Stimulated activated CD4-positive, alpha-beta T cell treated with anti-CD3 and anti-CD28 coated beads, Interleukin-2, amount 100 ng/mL, for 4 hours (primary cell): ENCODE measurements around the gene RBM23.

Experiments
- DNase-seq: peaks from one replicate; pipeline ENCODE4 v3.0.0-alpha.2; 2020; ENCODE audit warnings: low read depth

RBM23 gene

DNA sequence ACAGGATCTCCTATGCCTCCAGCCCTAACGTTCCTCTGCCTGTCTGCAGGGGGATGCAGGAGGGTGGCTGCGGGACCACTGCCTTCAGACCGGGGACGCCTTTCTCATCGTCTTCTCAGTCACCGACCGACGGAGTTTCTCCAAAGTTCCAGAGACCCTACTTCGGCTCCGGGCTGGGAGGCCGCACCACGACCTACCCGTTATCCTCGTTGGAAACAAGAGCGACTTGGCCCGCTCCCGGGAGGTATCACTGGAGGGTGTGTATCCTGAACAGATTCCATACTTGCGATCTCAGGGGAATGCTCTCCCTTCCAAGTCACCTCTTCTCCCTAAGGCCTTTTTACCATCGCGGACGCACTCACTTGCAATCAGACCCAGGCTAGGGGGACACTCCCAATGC lies 33.0 kb downstream of the RBM23 start:
- no peak for DNase-seq

DNA sequence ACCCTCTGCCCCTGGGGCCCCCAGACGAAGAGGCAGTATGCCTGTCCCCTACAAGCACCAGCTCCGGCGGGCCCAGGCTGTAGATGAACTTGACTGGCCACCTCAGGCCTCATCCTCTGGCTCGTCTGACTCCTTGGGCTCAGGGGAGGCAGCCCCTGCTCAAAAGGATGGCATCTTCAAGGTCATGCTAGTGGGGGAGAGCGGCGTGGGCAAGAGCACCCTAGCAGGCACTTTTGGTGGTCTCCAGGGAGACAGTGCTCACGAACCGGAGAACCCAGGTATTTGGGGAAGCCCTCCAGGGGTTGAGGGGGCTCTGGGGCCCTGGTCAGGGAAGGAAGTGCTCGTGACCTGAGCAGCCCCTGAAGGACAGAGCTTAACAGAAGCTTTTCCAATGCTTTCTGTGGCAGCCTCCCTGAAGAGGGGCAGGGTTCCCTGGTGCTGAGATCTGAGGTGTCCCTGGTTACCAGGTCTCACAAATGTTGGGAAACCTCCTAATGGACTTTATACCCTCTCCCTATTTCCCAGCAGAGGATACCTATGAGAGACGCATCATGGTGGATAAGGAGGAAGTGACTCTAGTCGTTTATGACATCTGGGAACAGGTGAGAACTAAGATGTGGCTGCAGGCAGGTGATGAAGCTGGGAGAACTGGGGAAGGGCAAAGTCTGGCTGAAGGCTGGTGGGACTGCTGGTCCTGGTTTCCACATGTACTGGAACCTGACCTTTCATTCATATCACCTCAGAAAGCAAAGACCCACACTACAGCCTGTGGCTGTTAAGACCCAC lies 34.0 kb downstream of the RBM23 start:
- DNase-seq = no peak

DNA sequence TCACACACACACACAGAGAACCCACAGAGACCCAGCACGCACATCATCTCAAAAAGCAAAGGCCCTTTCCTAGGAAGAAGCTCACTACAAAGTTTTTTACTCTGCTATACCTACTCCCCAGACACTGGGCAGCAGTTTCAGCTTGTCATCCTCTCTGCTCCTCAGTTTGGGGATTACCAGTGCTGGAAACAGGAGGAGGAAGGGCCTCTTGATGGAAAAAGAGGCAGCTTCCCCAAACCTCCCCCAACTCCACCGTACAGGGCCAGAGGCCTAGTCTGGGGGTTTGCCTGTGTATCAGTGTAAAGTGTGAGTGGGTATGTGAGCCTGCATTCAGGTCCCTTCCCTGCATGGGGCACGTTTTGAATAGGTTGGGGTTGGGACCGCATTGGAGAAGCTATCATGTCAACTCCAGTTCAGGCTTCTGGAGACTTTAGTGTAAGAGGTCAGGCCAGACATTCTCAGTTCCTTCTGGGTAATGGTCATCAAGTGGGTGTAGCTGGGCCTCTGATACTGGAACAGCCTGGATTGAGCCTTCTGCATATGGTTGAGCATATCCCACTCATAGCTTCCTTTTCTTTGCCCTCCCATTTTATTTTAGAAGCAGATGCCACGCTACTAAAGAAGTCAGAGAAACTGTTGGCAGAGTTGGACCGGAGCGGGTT lies 34.7 kb downstream of the RBM23 start:
- DNase-seq = no peak

DNA sequence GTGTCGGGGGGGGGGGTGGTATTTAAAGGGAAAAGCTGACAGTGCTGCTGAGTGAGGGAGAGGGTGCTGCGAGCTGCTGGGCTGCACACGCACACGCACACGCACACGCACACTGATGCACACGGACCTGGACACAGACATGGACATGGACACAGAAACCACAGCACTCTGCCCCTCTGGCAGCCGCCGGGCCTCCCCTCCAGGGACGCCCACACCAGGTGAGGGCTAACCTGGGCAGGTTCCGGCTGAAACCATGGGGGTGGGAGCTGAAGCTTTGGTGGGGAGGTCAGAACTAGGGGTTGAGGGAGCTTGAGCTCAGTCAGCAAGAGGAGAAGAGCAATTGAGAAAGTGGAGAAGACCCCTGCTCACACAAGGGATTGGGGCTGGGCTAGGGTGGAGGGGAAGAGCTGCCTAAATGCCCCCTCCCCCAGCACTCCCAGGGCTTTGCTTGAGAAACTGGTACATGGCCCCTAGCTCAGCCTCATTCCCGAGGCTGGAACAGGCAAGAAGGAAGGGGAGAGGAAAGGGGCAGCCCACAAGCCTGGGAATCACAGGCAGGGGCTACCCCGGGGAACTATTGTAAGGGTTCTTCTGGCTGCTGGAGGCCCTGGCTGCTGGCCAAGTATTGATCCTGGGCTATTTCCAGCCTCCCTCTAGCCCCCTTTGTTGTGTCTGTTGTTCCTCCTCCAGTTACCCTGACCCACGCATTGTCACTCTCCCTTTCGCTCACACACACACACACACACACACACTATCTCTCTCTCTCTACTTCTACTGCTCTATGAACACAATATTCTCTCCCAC lies 35.6 kb downstream of the RBM23 start, which contains the start of gene REM2:
Gene REM2, plus strand, starts transcription at position 50 of the 804 bp plus-strand sequence. Its CDS starts 66 bp downstream, at position 116.
- DNase-seq = no peak

DNA sequence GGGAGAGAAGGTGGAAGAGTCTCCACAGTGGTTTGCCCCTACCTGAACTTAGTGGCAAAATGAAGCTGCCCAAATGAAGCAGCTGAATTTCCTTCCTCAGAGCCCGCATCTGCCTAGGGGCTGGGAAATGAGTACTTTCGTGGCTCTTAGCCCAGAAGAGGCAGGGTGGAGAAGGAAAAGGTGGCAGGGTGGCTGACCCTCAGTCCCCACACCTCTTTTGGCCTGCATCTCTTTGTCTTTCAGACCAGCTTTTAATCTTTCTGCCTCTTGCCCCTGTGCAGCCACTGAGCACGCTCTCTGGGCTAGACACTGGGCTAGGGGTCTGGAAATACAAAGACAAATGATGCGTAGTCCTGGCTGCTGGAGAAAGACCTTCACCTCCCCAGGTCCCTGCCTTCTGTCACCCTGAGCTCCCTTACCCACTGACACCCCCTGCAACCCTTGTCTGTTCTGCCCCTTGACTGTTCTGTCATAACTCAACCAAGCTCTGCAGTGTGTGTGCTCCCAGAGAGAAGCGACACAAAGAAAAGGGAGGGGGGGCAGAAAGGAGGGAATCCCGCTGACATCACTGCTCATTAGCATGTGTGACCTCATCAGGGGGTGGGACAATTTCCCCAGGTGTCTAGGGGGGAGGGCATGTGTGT lies 36.3 kb downstream of the RBM23 start:
- DNase-seq = peak; percentile 70

DNA sequence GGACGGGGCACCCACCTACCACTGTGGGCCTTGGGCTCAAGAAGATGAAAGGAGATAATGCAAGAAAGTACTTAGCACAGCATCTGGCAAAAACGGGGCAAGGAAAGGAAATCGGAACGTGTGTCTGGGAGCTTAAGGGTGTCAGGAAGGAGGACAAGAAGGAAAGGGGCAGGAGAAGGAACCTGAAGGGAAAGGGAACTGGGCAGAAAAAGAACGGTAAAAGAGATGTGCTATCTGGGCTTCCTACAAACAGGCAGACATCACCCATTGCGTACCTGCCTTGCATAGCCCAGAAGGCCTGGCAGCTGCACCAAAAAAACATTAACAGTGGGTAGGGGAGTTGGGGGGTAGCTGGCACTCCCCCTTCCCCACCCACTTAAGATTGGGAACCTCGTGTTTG lies 36.9 kb downstream of the RBM23 start:
- no peak for DNase-seq

DNA sequence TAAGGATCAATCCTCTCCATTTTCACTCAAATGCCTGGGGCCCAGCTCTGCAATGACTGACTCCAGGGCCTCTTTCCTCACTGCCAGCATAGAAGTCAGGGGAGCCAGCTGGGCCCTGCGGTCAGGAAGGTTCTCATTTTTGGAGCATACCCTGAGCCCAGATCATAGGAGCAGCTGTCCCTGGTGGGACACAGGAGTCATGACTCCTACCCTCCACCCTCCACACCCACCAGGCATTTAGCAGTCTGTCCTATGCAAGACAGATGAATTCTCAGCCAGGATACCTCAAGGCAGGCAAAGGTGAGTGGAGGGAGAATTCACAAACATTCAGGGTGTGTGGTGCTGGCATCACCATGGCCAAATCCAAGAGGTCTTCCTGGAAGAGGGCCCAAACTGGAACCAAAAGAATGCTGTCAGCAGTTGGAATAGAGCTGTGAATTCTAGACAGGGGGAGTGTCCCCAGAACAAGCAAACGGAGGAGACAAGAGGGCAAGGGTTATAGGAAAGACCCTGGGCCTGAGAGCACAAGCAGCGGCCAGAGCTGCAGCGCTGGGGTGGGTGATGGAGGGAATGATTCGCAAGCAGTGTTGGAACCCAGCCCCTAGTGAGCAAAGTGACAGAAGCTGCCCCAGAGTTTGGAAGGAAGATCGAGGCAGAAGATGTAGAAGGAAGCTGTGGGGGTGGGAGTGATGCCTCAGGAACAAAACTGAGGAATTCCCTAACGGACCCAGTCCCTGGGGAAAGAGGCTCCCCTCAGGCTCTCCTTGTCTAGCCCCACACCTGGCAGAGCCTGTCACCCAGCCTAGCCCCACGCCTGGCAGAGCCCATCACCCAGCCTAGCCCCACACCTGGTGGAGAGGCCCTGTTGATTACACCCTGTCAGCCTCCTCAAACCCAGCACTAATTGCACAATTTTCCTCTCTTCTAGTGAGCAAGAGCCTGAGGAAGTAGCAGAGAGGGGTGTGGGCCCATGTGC lies 40.4 kb downstream of the RBM23 start:
- DNase-seq = no peak

DNA sequence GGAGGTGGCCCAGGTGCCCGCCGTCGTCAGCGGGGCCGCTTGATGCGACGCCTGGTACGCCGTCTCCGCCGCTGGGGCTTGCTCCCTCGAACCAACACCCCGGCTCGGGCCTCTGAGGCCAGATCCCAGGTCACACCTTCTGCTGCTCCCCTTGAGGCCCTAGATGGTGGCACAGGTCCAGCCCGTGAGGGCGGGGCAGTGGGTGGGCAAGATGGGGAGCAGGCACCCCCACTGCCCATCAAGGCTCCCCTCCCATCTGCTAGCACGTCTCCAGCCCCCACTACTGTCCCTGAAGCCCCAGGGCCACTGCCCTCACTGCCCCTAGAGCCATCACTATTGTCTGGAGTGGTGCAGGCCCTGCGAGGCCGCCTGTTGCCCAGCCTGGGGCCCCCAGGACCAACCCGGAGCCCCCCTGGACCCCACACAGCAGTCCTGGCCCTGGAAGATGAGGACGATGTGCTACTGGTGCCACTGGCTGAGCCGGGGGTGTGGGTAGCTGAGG lies 41.9 kb downstream of the RBM23 start:
- no peak for DNase-seq

DNA sequence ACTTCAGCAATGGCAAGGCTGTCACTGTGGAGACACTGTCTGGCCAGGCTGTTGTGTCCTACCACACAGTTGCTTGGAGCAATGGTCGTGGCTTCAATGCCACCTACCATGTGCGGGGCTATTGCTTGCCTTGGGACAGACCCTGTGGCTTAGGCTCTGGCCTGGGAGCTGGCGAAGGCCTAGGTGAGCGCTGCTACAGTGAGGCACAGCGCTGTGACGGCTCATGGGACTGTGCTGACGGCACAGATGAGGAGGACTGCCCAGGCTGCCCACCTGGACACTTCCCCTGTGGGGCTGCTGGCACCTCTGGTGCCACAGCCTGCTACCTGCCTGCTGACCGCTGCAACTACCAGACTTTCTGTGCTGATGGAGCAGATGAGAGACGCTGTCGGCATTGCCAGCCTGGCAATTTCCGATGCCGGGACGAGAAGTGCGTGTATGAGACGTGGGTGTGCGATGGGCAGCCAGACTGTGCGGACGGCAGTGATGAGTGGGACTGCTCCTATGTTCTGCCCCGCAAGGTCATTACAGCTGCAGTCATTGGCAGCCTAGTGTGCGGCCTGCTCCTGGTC lies 43.1 kb downstream of the RBM23 start:
- DNase-seq = no peak

DNA sequence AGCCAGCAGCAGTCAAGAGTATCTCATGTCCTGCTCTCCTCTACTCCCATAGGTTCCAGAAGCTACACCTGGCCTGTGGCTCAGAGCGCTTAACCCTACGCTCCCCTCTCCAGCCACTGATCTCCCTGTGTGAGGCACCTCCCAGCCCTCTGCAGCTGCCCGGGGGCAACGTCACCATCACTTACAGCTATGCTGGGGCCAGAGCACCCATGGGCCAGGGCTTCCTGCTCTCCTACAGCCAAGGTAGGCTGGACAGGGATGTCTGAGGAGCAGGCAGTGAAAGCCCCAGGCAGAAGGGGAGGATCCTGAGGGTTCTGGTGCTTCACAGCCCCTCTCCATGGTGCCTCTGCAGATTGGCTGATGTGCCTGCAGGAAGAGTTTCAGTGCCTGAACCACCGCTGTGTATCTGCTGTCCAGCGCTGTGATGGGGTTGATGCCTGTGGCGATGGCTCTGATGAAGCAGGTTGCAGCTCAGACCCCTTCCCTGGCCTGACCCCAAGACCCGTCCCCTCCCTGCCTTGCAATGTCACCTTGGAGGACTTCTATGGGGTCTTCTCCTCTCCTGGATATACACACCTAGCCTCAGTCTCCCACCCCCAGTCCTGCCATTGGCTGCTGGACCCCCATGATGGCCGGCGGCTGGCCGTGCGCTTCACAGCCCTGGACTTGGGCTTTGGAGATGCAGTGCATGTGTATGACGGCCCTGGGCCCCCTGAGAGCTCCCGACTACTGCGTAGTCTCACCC lies 43.8 kb downstream of the RBM23 start:
- no peak for DNase-seq

DNA sequence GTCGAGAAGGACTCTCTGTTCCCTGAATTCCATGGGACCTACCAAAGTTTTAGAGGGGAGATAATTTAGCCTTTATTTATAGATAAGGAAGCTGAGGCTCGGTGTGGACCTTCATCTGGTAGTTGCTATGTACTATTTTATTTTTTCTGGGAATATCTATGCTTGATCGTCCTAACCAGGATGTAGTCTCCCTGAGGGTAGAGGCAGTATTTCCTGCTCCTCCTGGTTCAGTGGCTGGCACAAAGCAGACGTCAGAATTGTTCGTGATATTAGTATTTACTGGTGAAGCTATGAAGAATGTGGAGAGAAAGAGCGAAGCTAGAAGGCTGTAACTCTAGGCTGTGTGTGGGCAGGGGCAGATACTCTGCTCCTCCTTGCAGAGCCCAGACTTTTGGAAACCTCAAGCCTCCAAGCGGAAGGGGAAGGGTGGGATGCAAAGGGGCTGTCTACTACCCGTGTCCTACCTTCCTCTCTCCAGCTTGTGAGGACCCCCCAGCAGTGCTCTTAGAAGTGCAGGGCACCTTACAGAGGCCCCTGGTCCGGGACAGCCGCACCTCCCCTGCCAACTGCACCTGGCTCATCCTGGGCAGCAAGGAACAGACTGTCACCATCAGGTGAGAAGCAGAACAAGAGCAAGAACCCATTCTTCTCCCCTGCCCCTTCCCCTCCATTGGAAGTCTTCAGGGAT lies 46.0 kb downstream of the RBM23 start:
- DNase-seq = no peak

DNA sequence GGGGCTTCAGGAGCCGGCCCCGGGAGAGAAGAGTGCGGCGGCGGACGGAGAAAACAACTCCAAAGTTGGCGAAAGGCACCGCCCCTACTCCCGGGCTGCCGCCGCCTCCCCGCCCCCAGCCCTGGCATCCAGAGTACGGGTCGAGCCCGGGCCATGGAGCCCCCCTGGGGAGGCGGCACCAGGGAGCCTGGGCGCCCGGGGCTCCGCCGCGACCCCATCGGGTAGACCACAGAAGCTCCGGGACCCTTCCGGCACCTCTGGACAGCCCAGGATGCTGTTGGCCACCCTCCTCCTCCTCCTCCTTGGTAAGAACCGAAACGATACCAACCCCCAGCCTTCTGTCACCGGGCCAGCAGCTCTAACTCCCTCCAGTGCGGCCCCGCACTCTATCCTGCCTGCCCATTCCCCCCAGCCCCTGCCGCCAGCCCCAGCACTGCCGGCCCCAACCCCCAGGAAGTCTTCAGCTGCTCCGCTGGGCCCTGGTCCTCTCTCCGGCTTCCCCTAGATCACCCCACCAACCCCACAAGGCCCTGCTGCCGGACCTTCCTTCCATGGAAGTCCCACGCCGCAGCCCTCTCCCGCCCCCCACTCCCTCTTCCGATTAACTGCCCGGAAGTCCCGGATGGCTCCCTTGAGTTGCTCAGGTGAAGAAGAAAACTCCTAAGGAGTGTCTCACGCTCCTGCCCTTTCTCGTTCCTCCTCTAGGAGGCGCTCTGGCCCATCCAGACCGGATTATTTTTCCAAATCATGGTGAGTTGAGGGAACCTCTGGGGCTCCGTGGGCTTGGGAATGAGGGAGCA lies 46.7 kb downstream of the RBM23 start:
- peak; percentile 59 for DNase-seq

DNA sequence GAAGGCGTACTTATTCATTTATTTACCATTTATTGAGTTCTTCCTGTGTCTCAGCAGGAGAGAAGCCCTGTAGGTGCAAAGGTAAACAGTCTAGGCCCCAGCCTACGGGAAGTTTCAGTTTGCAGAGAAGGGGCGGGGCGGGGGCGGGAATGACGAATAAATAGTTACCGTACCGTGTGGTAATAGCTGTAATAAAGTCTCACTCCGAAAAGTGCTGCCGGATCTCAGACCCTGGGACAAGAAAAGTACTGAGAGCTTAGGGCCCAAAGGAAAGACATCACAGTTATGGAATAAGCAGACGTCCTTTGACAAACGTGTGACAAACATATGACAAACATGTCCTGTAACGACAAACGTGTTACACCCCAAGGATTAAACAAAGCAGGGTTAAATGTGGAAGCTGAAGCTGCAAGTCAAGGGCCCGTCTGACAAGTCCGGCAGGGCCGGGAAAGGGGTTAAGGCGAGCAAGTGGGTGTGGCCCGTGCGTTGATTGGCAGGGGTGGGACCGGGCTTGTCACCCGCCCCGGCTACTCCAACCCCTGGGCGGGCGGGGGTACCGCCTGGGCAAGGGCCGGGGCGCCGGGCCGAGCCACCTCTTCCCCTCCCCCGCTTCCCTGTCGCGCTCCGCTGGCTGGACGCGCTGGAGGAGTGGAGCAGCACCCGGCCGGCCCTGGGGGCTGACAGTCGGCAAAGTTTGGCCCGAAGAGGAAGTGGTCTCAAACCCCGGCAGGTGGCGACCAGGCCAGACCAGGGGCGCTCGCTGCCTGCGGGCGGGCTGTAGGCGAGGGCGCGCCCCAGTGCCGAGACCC lies 47.5 kb downstream of the RBM23 start, which contains the start of gene LRP10:
Gene LRP10, plus strand, starts transcription at position 517 of the 809 bp plus-strand sequence. CDS start 564 bp downstream, outside the sequence.
- peak; percentile 76 for DNase-seq

DNA sequence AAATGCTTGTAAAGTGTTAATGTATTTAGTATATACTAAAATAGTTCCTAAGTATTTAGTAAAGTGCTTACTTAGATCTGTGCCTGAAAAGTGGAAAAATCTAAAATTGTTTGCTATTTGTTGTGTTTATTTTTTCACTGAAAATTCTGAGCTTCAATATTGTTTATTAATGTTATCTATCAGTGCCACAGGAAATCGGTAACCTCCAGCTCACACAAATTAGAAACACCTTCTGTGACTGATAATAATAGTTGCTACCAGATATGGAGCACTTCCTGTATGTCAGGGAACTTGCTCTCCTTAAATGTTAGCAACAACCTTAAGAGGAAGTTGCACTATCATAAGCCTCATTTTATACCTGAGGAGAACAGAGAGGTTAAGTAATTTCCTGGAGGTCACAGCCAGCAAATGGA lies 48.1 kb downstream of the RBM23 start:
- no peak for DNase-seq

DNA sequence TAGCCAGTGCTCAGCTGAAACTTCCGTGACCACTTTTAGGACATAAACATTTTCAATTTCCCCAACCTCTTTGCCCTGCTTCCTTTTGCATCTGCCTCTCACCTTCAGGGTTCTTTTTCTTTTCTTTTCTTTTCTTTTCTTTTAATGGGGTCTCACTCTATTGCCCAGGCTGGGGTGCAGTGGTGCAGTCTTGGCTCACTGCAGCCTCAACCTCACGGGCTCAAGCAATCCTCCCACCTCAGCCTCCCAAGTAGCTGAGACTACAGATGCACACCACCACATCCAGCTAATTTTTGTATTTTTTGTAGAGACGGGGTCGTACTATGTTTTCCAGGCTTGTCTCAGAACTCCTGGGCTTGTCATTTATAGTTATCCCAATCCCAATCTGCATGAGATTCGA lies 52.1 kb downstream of the RBM23 start:
- no peak for DNase-seq

DNA sequence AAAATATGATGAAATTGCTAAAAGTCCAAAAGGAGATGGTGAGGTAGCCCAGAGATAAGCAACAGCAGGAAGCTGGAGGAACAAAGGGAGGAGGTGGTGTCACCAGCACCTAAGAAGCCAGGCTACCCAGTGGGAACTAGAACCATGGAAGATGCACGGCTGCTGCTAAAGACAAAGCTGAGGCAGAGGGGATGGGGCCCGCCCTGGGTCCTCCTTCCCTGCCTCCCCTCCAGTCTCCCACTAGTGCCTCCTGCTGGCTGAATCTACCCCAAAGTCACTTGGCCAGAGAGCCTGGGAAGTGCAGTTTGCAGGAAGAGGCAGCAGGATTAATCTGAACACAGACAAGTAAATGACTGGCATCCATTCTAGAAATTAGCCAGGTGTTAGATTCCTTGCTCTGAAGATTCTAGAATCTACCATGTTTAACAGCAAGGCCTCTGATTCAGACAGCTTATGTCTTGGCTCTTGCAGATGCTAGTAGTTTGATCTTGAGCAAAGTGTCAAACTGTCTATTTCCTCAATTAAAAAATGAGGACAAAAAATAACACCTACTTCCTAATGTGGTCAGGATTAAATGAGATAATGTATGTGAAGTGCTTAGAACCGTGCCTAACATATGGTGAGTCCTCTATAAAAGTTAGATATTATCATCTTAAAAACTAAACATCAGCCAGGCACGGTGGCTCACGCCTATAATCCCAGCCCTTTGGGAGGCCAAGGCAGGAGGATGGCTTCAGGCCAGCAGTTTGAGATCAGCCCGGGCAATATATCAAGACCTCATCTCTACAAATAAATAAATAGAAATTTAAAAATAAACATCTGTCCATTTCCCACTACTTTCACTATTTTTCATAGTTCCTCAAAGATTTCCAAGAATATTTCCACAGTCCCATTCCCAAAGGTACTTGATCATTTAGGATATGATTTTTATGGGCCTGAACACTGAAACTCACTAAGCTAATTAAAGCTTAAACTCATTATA lies 53.2 kb downstream of the RBM23 start:
- no peak for DNase-seq
